Lung (tissue), 12 donors: ENCODE data around the gene CPT1C. TPM values are rescaled to one million over a fixed set of nuclear protein-coding genes. Genes with fewer than 3 reads are reported as not detected.

Source experiments
- ATAC-seq: fragments of 200-7000 bp; cut with Tn5 transposase; one replicate; pipeline ENCODE4 v1.9.1; 2020; ENCODE audit warnings: moderate number of reproducible peaks; ENCODE audit not compliant: insufficient read depth, low FRiP score
- DNase-seq, 3 donors: peaks; one replicate each; pipeline ENCODE4 v3.0.0-alpha.2; 2013 to 2017
- H3K27ac ChIP-seq, 2 donors: one replicate each; pipeline ENCODE4 v1.5.1; 2013; ENCODE audit warnings: mild to moderate bottlenecking in 2 of 2, moderate library complexity in 2 of 2, control low read depth in 1 of 2, inconsistent platforms in 1 of 2, low read depth in 1 of 2, low read length in 1 of 2
- H3K27me3 ChIP-seq, 3 donors: one replicate each; pipeline ENCODE4 v1.5.1; 2013; ENCODE audit warnings: low read length in 2 of 3; ENCODE audit not compliant: control insufficient read depth in 3 of 3, insufficient read depth in 3 of 3
- H3K36me3 ChIP-seq, 4 donors: one replicate each; pipeline ENCODE4 v1.5.1; 2013; ENCODE audit warnings: low read length in 4 of 4, mild to moderate bottlenecking in 1 of 4, moderate library complexity in 1 of 4; ENCODE audit not compliant: control insufficient read depth in 4 of 4, insufficient read depth in 4 of 4
- H3K4me1 ChIP-seq, 5 donors: one replicate each; pipeline ENCODE4 v1.5.1; 2013; ENCODE audit warnings: low read length in 5 of 5, mild to moderate bottlenecking in 2 of 5, moderate library complexity in 1 of 5; ENCODE audit not compliant: control insufficient read depth in 5 of 5, insufficient read depth in 5 of 5
- H3K4me3 ChIP-seq: one replicate; pipeline ENCODE4 v1.5.1; 2013; ENCODE audit warnings: mild to moderate bottlenecking, control low read depth, moderate library complexity
- H3K9ac ChIP-seq, 2 donors: one replicate each; pipeline ENCODE4 v1.5.1; 2013; ENCODE audit warnings: low read length in 2 of 2, control low read depth in 1 of 2; ENCODE audit not compliant: insufficient read depth in 1 of 2
- H3K9me3 ChIP-seq, 4 donors: one replicate each; pipeline ENCODE4 v1.5.1; 2013; ENCODE audit warnings: low read length in 3 of 4, mild to moderate bottlenecking in 1 of 4, moderate library complexity in 1 of 4; ENCODE audit not compliant: control insufficient read depth in 4 of 4, insufficient read depth in 3 of 4
- CTCF ChIP-seq: IDR thresholded peaks from 2 replicates; pipeline ENCODE4 v1.5.1; 2012; ENCODE audit warnings: mild to moderate bottlenecking; ENCODE audit errors: control extremely low read depth, extremely low read depth
- WGBS, 2 donors: extraction: QIAGEN DNeasy Blood & Tissue Kit; methylation state at CpG; one replicate each; pipeline ENCODE4 v1.1.7; 2013; 5-methylcytosine and 5-hydroxymethylcytosine counted together
- polyA plus RNA-seq, 2 donors: library from polyadenylated mRNA; stranded (reverse); fragments of 200-250 nt; gene quantifications; one replicate each; pipeline ENCODE4 v1.2.1, GENCODE V29; 2013
- total RNA-seq, 2 donors: library from RNA; depleted of rRNA in 1 of 2; stranded (reverse); fragments of >200 nt in 1 of 2; gene quantifications; one replicate each; pipeline ENCODE4 v1.2.1, GENCODE V29; 2014 to 2021
- donor health status: control.
- donor health status: control.
- donor health status: Bipolar disorder and iron deficiency.
- donor health status: healthy.
- donor health status: DM: yes; HTN: yes; CAD: no.

Gene CPT1C
- total and polyA plus RNA-seq, 4 donors = 2.7 to 5.9 (median 3.5) TPM

- Histone ChIP-seq H3K27me3 (peaks cover 0 to 5% (median 0%) of the 10 kb centered on the region in 3 donors), H3K4me3 (peak overlapping the region; percentile 5), H3K27ac (peak overlapping the region; percentile 58 to 77), H3K4me1 (peaks cover 0 to 32% (median 10%) of the 10 kb centered on the region in 5 donors), H3K36me3 (peaks cover 0 to 33% (median 22%) of the 10 kb centered on the region in 4 donors), H3K9ac (no peak overlapping the region), H3K9me3 (no peaks in the 10 kb centered on the region)
- peak in 1 of 3 donors; percentile 13 for DNase-seq
- no peak for TF ChIP-seq CTCF
- WGBS, 2 donors = 63 to 74% methylated on average over 12 of the region's 12 CpGs
- ATAC-seq = no peak
Measured at GRCh38 chr19:49688531-49689132, 2.3 kb upstream of the CPT1C start.

- peak within 1 kb of the TSS; percentile 39 for H3K4me3 ChIP-seq
- peaks cover 0 to 32% (median 10%) of the 10 kb centered on the region in 5 donors for H3K4me1 ChIP-seq
- peak; percentile 39 to 62 (median 49) for DNase-seq
- no peak for ATAC-seq
- H3K27me3 ChIP-seq = peaks cover 0 to 5% (median 0%) of the 10 kb centered on the region in 3 donors
- 35% methylated on average over 54 of the region's 54 CpGs for WGBS, 2 donors
- no peaks in the 10 kb centered on the region for H3K9me3 ChIP-seq
- no peak for TF ChIP-seq CTCF
- H3K36me3 ChIP-seq = peaks cover 0 to 25% (median 17%) of the 10 kb centered on the region in 4 donors
- H3K9ac ChIP-seq = peak within 1 kb of the TSS; percentile 53 to 57
- H3K27ac ChIP-seq = peak within 1 kb of the TSS; percentile 58 to 77
Measured at GRCh38 chr19:49689133-49690078, 1.5 kb upstream of the CPT1C start, which contains the start of gene ADM5. Gene ADM5, plus strand, starts transcription at chr19:49689594. Its CDS starts 244 bp downstream, at chr19:49689838.

- Histone ChIP-seq H3K4me3 (peak overlapping the region; percentile 39), H3K36me3 (peaks cover 0 to 17% (median 12%) of the 10 kb centered on the region in 4 donors), H3K4me1 (peaks cover 0 to 32% (median 10%) of the 10 kb centered on the region in 5 donors), H3K9ac (peak overlapping the region; percentile 53 to 57), H3K9me3 (no peaks in the 10 kb centered on the region), H3K27me3 (peaks cover 0 to 5% (median 0%) of the 10 kb centered on the region in 3 donors), H3K27ac (peak overlapping the region in 1 of 2 donors; percentile 77)
- peak in 1 of 3 donors; percentile 29 for DNase-seq
- TF ChIP-seq CTCF = no peak
- ATAC-seq = no peak
- 16 to 18% methylated on average over 34 to 39 of the region's 39 CpGs for WGBS, 2 donors
Measured at GRCh38 chr19:49690079-49690655, 749 bp upstream of the CPT1C start.
